ENCODE results near the gene LRBA. TPM values are rescaled to one million over a fixed set of nuclear protein-coding genes. Genes with fewer than 3 reads are reported as not detected.

LRBA gene
- total and polyA plus RNA-seq, 2 donors (not counting 3 experiments of a cell fraction or from before 2014, with no cell fraction given), result 18.0 to 35.1 TPM

DNA sequence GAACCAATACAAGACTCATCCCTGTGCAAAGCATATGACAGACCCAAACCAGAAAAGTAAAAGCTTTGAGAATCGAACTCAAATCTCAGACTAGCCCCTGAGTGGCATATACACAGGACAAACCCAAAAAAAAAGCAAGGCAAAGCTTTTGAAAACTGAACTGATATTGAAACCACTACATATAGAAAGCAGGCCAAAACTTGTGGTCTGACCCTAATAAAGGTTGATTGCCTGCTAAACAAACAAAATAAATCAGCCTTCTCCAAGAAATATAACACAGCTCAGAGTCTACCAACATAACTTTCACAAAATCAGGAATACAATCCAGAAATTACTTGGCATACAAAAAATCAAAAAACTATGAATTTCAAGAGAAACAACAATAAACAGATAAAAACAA lies 40.3 kb downstream of the LRBA start:
- BruUV-seq (replicated peaks), result no TSS peak
- Histone ChIP-seq H3K27ac (ENCODE audit: insufficient read depth, low read depth, low read length) (no peak overlapping the region), H3K4me3 (replicated peaks in 1 of 3; ENCODE audit: insufficient read depth in 1 of 3, low read depth in 1 of 3, low read length in 3 of 3) (no peak overlapping the region), H3K4me2 (ENCODE audit: insufficient read depth, low read length) (no peak overlapping the region), H3K79me2 (ENCODE audit: control insufficient read depth, insufficient read depth, low read length) (peaks cover 15% of the 10 kb centered on the region), H3K27me3 (ENCODE audit: control insufficient read depth in 2 of 2, insufficient read depth in 2 of 2, low read length in 2 of 2) (no peaks in the 10 kb centered on the region), H3K9ac (replicated peaks; ENCODE audit: extremely low read depth, insufficient read depth, low read length) (no peak overlapping the region), H3K9me3 (replicated peaks; ENCODE audit: control insufficient read depth, insufficient read depth, low read length) (no peaks in the 10 kb centered on the region), H3K9me1 (replicated peaks; ENCODE audit: control insufficient read depth, extremely low read depth, insufficient read depth, low read length) (no peaks in the 10 kb centered on the region), H3K4me1 (ENCODE audit: control insufficient read depth, extremely low read depth, insufficient read depth, low read length) (peaks cover 7% of the 10 kb centered on the region), H4K20me1 (replicated peaks; ENCODE audit: control insufficient read depth, extremely low read depth, insufficient read depth, low read length) (no peaks in the 10 kb centered on the region), H3K36me3 (ENCODE audit: control insufficient read depth in 2 of 2, extremely low read depth in 1 of 2, insufficient read depth in 2 of 2, low read length in 2 of 2) (no peaks in the 10 kb centered on the region), H2AFZ (ENCODE audit: low read depth, low read length) (no peak overlapping the region)
- ChIA-PET CTCF (interaction anchor here (1.1 to 2.8 kb wide), 4 partner anchors 12 to 43 kb away, joined by 3 to 10 read pairs (median 4); no protein-coding TSS in a partner anchor), POLR2A (no interaction called here)
- TF ChIP-seq EZH2 (IDR thresholded peaks at IDR 0.05; ENCODE audit: borderline replicate concordance, low read depth, low read length, severe bottlenecking) (no peak), FOS (IDR thresholded peaks at IDR 0.05; ENCODE audit: borderline replicate concordance, insufficient read depth, low read length) (no peak), POLR2A (IDR thresholded peaks at IDR 0.05; ENCODE audit: low read depth, low read length) (no peak), JUN (IDR thresholded peaks at IDR 0.05; ENCODE audit: borderline replicate concordance, insufficient read depth, insufficient read length, low read depth) (no peak), POLR2AphosphoS5 (IDR thresholded peaks at IDR 0.05; ENCODE audit: insufficient read depth, low read depth, low read length) (no peak), GATA2 (IDR thresholded peaks at IDR 0.05; ENCODE audit: insufficient read depth, insufficient read length, low read depth, low read length) (no peak), MYC (IDR thresholded peaks at IDR 0.05; ENCODE audit: low read depth, low read length) (no peak)
- TF ChIP-seq, protein P1, sequence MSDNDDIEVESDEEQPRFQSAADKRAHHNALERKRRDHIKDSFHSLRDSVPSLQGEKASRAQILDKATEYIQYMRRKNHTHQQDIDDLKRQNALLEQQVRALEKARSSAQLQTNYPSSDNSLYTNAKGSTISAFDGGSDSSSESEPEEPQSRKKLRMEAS (IDR thresholded peaks at IDR 0.05; ENCODE audit: insufficient read depth, insufficient read length), result no peak
- TF ChIP-seq, protein P2, sequence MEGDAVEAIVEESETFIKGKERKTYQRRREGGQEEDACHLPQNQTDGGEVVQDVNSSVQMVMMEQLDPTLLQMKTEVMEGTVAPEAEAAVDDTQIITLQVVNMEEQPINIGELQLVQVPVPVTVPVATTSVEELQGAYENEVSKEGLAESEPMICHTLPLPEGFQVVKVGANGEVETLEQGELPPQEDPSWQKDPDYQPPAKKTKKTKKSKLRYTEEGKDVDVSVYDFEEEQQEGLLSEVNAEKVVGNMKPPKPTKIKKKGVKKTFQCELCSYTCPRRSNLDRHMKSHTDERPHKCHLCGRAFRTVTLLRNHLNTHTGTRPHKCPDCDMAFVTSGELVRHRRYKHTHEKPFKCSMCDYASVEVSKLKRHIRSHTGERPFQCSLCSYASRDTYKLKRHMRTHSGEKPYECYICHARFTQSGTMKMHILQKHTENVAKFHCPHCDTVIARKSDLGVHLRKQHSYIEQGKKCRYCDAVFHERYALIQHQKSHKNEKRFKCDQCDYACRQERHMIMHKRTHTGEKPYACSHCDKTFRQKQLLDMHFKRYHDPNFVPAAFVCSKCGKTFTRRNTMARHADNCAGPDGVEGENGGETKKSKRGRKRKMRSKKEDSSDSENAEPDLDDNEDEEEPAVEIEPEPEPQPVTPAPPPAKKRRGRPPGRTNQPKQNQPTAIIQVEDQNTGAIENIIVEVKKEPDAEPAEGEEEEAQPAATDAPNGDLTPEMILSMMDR (IDR thresholded peaks at IDR 0.05; ENCODE audit: extremely low read depth in 1 of 2, insufficient read depth in 1 of 2, low read depth in 1 of 2, low read length in 2 of 2), result no peak
- intact Hi-C loops (cut with micrococcal nuclease), result no loop called here
- no peak for FAIRE-seq
- no peak for DNase-seq (ENCODE audit: low read depth, low spot score)
- dilution Hi-C loops (cut with MboI; ENCODE audit: extremely low pct_ligation_motif_present, low sequenced_read_pairs), result no loop called here
